Lower leg skin (tissue), 3 donors: ENCODE measurements around the gene INPP4A.

Experiments used
- CTCF ChIP-seq, 3 donors: fragments of 450-650 bp; IDR thresholded peaks; one replicate each; pipeline ENCODE4 v1.5.1; 2016; ENCODE audit warnings: antibody characterized with exemption in 3 of 3, mild to moderate bottlenecking in 3 of 3, moderate library complexity in 2 of 3
- POLR2A ChIP-seq, 2 donors: fragments of 450-650 bp; IDR thresholded peaks; one replicate each; pipeline ENCODE4 v1.6.1; 2016 to 2017; ENCODE audit warnings: antibody characterized with exemption in 2 of 2, mild to moderate bottlenecking in 1 of 2, moderate library complexity in 1 of 2

DNA sequence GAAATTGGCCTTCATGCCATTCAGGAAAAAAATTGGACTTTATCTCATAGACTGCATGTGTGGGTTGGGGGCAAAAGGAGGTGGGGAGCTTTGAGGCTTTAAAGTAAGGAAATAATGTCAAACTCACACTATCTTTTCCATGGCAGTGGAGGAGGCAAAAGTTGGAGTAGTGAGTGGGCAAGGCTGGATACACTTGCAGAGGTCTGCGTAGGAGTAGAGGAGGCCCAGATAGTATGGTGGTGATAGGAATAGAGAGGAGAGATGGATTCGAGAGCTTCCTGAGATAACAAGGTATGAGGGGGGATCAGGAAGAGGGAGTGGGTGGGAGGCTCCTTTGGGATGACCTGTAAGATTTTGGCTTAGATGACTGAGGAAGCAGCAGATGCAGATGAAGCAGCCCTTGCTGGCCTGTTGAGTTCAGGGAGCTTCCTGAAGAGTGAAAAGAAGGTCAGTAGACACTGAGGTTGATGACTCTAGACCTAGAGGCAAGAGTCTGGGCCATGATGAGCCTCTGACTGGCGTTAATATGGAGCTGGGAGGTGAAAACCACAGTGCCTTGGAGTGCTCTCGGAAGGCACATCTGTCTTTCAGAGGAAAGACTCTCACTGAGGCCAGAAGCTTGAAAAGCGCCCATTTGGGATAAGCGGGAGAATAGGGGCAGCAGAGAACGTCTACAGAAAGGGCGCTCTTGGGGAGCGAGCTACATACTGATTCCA is 169.5 kb downstream of the INPP4A start:
- TF ChIP-seq CTCF (IDR thresholded peaks at IDR 0.05) = no peak
- no peak for TF ChIP-seq POLR2A (IDR thresholded peaks at IDR 0.05)
